HL-60/S4 (cell line): ENCODE data around the gene WBP11.
"Not testable (repeated sequence)": the region's sequence is repeated elsewhere in the genome, so short reads cannot be mapped to it uniquely, and the experiment has no call there.

ENCODE experiments used
- in situ Hi-C: fragments of 300-500 bp; cut with MboI; formaldehyde crosslinking; loops from 2 replicates; pipeline ENCODE4 v1.14.3; 2022; ENCODE audit warnings: low sequenced_read_pairs

Gene WBP11

GRCh38 chr12:14774906-14775635 is 28.2 kb downstream of the WBP11 start:
- in situ Hi-C loops, result no loop called here

DNA sequence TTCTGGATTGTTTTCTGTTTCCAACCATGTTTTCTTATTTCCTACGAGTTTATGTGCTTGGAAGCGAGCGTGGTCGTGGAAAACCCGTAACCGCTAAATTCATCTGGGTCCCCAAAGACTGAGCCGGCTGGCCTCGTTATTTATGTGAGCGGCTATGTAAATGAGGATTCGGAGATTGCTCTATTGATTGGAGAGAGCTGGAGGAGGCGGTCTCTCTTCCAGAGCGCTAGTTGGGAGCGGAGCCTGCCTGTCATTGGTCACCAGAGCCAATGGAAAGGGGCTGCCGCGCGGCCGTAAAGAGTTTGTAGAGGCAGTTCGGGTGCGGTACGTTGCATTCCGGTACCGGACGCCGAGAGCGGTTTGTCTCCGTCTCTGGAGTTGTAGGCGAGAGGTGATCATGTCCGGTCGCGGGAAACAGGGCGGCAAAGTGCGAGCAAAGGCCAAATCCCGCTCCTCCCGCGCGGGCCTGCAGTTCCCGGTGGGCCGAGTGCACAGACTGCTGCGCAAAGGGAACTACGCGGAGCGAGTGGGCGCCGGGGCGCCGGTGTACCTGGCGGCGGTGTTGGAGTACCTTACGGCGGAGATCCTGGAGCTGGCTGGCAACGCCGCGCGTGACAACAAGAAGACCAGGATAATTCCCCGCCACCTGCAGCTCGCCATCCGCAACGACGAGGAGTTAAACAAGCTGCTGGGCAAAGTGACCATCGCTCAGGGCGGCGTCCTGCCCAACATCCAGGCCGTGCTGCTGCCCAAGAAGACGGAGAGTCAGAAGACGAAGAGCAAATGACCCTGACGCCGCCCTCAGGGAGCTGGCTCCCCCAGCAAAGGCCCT is 29.0 kb downstream of the WBP11 start:
- in situ Hi-C loops, result no loop called here

DNA sequence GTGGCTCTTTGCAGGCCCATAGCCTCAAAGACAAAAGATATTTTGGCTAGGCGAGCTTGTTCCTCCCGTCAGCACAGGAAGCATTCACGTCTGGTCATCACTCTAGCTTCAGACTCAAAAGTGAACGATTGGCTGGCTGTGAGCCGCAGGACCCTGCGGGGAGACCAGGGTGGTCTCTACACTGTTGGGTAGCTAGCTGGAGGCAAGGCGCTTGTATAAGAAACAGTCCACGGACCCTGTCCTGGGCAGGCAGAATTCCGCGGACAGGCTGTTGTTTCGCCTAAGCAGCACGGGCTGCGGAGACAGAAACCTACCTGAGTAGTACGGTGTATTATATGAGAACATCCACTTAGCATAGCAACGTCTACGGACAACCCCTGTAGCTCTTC is 29.6 kb downstream of the WBP11 start:
- in situ Hi-C loops, result no loop called here

DNA sequence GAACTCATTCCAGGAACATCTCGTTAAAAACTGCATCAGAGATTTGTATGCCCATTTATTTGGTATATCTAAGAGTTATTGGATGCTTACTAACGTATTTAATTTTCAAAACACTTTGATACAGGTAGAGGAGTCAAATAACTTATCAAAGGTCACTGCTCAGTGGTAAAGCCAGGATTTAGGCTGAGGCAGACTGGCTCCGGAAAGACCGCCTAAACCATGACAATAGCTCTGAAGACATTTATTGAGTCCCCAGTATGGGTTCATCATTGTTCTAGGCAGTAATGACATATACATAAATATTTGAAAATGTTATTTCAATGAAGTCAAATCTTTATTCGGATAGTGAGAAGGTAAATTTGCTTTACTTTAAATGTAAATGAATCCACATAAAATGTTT is 30.3 kb downstream of the WBP11 start:
- in situ Hi-C loops, result no loop called here

DNA sequence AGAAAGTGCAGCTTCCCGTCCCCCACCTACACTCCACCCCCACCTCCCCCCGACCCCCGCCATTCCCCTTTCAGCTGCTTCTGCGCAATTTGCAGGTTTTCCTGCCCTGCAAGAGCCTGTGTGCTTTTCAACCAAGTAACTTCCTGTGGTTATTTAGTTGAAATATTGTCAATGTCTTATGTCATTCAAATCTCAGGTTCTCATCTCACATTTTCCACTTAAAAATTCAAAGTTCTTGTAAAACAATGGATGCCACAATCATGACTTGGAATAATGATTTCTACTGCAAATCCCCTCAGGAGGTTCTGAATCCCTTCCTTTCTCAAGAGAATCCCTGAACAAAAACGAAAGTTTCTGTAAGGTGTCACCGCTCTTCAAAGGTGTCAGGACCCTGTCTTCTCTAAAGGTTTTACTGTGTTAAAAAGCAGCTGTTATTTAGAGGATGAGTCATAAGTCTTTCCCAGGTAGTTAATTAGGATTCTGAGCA is 31.6 kb downstream of the WBP11 start:
- in situ Hi-C loops, result no loop called here

DNA sequence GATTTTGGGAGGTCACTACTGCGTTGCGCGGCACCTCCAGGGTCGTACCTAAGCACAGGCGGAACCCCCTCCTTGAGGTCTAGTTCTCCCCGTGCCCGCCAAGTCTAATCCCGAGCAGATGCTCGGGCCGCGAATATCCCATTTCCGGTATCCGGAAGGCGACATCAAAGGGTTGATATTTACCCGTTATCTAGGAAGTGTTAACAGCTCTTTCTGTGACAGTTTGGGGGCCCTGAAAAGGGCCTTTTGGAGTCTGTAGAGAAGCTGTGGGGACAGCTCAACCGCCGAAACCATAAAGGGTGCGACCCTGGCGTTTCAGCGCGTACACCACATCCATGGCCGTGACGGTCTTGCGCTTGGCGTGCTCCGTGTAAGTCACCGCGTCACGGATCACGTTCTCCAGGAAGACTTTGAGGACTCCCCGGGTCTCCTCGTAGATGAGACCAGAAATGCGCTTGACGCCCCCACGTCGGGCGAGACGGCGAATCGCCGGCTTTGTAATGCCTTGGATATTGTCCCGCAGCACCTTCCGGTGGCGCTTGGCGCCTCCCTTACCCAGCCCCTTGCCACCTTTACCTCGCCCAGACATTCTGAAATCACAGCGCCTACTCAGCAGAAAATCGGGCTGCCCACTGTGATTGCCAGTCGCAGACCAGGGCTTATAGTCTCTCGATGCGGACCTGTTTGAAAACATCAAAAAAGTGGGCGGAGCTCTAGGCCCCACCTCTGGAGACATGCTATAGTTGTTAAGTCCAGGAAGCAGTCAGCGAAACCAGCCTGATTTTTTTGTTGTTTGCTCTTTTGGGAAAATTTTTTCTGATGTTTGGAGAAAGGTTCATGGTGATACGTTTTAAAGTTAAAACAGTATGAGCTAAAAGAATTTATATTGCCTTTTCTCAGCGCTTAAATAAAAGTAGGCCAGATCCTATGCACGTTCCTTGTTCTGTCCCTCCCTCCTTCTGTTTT is 32.5 kb downstream of the WBP11 start:
- in situ Hi-C loops, result no loop called here

GRCh38 chr12:14769969-14770495 is 33.2 kb downstream of the WBP11 start:
- in situ Hi-C loops, result no loop called here

DNA sequence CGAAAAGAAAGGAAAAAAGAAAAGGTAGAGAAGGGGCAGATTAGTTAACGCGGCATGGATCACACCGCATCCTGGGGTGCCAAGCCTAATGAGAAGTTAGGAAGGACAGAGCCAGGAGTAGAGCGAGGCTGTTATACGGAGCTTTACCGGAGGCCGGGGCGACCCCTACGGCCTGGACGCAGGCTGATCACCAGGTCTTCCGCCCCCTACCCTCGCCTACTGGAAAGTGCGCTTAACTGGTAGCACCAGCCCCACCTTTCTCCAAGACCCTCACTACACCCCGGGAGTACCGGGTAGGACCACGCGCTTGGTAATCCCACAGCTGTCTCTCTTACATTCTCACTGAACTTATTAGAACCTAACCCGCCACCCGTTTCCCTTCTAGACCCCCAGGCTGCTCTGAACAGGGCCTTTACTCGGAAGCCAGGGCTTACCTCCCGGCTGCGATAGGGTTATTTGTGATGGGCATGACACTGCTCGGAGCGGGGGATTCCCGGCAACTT is 33.8 kb downstream of the WBP11 start:
- in situ Hi-C loops, result no loop called here

DNA sequence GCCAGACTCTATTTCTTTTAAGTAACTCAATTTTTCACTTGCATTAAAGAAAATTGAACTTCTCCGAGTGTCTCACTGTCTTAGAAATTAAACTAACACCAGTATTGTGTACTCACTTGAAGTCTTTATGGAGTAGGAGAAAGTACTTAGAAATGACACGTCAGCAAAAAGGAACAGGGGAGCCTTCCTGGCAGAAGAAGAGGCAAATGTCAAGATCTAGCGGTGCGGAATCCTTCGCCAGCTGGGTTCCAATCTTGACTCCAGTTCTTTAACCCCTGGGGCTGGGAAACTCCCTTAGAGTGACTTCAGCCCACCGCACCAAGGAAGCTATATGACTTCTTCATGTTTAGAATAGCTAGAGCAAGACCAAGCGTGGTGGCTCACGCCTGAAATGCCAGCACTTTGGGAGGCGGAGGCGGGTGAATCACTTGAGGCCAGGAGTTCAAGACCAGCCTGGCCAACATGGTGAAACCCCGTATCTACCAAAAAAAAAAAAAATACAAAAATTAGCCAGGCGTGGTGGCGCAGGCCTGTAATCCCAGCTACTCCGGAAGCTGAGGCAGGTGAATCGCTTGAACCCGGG is 34.4 kb downstream of the WBP11 start:
- in situ Hi-C loops, result no loop called here

DNA sequence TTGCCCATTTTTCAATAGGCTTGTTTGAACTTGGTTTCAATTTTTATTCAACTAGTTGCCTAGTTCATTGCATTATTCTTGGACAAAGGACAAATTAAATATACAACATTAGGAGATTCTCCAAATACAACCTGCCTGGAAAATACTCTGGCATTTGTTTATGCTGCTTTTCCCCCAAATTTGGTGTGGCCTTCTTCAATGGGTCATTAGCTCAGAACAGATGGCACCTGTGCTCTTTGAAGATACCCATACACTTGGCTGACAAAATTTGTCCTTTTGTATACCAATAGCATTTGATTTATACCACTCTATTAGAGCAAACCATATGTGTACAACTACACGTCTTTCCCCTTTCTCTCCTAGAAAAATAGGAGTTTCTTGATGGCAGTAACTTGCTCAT is 35.7 kb downstream of the WBP11 start:
- in situ Hi-C loops, result no loop called here

DNA sequence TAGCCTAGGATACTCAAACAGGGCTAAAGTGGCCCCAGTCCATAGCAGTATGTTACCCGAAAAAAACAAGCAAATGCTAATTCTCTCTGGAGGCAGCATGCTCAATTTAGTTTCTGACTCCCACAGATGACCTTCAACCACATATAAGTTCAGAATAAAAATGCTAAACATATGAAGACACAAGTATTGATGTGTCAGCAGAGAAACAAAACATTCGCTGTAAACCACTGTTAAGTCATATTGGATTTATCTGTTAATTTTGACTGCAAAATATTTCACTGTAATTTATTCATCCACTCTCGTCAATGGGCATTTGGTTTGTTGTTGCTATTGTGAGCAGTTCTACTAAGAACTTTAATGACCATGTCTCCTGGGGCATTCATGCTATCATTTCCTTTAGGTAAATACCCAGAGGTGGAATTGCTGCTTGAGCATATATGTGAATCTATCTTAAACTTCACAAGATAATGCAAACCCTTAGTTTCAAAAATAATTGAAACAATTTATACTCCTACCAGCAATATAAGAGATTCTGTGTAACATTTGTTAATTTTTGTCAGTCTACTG is 36.5 kb downstream of the WBP11 start:
- in situ Hi-C loops, result no loop called here

- in situ Hi-C loops, result not testable (repeated sequence)
Observed at GRCh38 chr12:14766020-14766419, 37.3 kb downstream of the WBP11 start.

GRCh38 chr12:14765398-14765797 is 37.9 kb downstream of the WBP11 start:
- in situ Hi-C loops, result no loop called here

DNA sequence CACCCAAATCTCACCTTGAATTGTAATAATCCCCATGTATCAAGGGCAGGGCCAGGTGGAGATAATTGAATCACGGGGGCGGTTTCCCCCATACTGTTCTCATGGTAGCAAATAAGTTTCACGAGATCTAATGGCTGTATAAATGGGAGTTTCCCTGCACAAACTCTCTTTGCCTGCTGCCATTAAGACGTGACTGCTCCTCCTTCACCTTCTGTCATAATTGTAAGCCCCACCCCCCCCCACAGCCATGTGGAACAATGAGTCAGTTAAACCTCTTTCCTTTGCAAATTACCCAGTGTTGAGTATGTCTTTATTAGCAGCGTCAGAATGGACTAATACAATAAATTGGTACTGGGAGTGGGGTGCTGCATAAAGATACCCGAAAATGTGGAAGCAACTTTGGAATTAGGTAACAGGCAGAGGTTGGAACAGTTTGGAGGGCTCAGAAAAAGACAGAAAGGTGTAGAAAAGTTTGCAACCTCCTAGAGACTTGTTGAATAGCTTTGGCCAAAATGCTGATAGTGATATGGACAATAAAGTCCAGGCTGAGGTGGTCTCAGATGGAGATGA is 43.5 kb downstream of the WBP11 start:
- in situ Hi-C loops, result not testable (repeated sequence)

GRCh38 chr12:14756334-14757143 is 46.7 kb downstream of the WBP11 start:
- in situ Hi-C loops, result no loop called here

DNA sequence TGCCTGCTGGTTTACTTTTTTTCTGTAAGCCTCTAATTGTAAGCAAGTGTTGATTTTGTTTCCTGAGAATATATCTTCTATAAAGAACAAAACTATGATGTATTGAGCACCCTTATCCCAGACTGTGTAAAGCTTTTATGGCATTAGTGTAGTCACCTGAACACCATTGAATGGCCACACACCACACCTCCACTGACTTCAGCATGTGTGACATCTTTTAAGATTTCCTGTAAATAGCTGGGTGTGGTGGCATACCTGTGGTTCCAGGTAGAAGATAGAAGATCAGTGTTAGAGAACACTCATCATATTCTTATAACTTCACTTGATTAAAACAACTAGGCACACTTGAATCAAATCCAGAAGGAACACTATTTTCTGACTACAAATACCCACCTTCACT is 51.3 kb downstream of the WBP11 start:
- in situ Hi-C loops, result no loop called here

DNA sequence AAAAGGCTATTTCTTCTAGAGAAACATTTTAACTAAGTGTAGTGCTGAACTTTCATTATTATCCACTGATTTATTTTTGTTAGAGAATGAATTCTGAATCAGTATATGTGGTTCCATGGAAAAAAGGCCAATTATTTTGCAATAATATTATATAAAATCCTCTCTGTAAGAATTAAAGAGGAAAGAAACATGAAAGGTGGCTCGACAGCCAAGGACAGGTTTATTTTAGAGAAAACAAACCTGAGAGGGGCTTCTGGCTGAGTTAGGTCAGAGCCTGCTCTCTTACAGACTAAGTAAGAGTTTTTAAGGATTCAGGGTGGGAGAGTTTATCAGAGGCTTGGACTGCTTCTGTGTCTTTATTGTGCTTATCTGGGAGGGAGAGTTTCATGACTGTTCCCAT is 60.2 kb downstream of the WBP11 start:
- in situ Hi-C loops, result no loop called here

- in situ Hi-C loops, result no loop called here
Observed at GRCh38 chr12:14741942-14742341, 61.3 kb downstream of the WBP11 start.

DNA sequence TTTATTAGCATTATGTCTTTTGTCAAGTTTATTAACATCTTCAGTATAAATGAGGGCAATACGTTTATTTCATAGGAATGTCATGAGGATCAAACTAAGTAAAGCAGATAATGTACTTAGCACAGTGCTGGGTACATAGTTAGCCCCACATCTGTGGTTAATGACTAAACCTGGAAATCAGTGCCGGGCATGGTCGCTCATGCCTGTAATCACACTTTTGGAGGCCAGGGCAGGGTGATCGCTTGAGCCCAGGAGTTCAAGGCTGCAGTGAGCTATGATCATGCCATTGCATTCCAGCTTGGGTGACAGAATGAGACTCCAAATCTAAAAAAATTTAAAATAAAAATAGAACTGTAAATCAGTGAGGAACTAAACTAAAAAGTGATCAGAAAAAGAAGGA is 62.1 kb downstream of the WBP11 start:
- in situ Hi-C loops, result no loop called here
